KOPT-K1 (cell line): ENCODE measurements around the gene AVP.
"Not testable (repeated sequence)": the region's sequence is repeated elsewhere in the genome, so short reads cannot be mapped to it uniquely, and the experiment has no call there.

ENCODE experiments used
- H3K27ac ChIP-seq: fragments of 200-600 bp; sonication (generic); 2 replicates; pipeline ENCODE4 v1.5.1; 2016; ENCODE audit warnings: antibody characterized with exemption, mild to moderate bottlenecking, low read depth, low read length; ENCODE audit not compliant: poor library complexity, severe bottlenecking
- H3K36me3 ChIP-seq: fragments of 200-600 bp; sonication (generic); 2 replicates; pipeline ENCODE4 v1.5.1; 2017; ENCODE audit warnings: antibody characterized with exemption, mild to moderate bottlenecking, low read length, moderate library complexity; ENCODE audit not compliant: insufficient read depth
- H3K9me3 ChIP-seq: fragments of 200-600 bp; sonication (generic); 2 replicates; pipeline ENCODE4 v1.5.1; 2017; ENCODE audit warnings: antibody characterized with exemption, low read length, mild to moderate bottlenecking; ENCODE audit not compliant: insufficient read depth, poor library complexity, severe bottlenecking

The AVP gene

DNA sequence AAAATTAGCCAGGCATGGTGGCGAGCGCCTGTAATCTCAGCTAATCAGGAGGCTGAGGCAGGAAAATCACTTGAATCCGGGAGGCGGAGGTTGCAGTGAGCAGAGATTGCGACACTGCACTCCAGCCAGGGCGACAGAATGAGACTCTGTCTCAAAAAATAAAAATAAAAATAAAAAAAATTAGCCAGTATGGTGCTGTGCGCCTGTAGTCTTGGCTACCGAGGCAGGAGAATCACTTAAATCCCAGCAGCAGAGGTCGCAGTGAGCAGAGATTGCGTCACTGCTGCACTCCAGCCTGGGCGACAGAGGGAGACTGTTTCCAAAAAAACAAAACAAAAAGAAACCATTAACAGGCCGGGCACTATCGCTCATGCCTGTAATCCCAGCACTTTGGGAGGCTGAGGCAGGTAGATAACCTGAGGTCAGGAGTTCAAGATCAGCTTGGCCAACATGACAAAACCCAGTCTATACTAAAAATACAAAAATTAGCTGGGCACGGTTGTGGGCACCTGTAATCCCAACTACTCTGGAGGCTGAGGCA, 33.4 kb upstream of the AVP start:
- peaks cover 39% of the 10 kb centered on the region for H3K36me3 ChIP-seq
- H3K27ac ChIP-seq, H3K9me3 ChIP-seq: not testable (repeated sequence)

DNA sequence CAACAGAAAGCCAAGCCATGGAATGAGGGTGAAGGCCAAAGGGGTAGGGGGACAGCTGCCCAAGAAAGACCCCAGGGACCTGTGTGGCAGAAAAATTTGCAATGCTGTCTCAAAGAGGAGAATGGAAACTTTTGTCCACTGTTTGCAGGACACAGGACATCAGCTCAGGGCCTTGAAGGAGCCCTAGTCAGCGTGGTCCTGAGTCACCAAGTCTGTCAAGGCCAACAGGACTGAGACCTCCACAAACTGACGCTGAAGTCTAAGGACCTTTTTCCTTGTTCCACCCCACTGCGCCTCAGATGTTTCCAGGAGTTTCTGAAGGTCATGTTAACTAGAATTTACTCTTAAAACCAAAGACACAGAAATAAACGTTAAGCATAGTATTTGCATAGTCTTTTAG, 31.8 kb upstream of the AVP start:
- Histone ChIP-seq H3K36me3 (peaks cover 23% of the 10 kb centered on the region; the same call in 1 of the 2 replicates), H3K27ac (no peak overlapping the region), H3K9me3 (no peaks in the 10 kb centered on the region)

DNA sequence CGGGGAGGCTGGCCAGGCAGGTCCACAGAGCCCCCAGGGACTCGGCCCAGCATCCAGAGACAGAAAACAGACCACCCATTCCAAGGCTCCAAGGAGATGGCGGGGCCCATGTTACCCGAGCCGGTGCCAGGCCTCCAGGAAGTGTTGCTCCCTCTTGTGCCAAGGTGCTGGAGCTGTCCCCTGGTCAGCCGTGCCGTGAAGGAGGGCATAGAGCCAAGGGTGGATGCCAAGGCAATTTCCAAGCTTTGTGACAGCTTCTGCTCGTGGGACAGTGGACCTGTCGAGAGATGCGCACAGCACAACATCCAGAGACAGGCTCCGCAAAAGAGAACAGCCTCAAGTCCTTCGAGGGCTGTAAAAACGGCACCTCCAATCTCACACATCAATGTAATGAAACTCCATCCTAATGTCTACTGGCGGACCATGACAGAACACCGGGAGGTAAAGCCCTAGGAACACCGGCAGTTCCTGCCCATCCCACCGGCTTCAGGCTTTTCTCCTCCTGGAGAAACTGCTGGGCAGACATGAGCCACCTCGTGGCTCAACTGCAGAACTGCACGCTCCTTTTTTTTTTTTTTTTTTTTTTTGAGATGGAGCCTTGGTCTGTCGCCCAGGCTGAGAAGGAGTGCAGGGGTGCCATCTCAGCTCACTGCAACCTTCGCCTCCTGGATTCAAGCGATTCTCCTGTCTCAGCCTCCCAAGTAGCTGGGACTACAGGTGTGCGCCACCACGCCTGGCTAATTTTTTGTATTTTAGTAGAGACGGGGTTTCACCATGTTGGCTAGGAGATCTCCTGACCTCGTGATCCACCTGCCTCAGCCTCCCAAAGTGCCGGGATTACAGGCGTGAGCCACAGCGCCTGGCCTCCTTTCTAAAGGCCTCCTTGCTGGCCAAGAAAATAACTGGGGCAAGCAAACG, 30.9 kb upstream of the AVP start:
- Histone ChIP-seq H3K36me3 (peaks cover 15% of the 10 kb centered on the region), H3K27ac (no peak overlapping the region), H3K9me3 (no peaks in the 10 kb centered on the region)

DNA sequence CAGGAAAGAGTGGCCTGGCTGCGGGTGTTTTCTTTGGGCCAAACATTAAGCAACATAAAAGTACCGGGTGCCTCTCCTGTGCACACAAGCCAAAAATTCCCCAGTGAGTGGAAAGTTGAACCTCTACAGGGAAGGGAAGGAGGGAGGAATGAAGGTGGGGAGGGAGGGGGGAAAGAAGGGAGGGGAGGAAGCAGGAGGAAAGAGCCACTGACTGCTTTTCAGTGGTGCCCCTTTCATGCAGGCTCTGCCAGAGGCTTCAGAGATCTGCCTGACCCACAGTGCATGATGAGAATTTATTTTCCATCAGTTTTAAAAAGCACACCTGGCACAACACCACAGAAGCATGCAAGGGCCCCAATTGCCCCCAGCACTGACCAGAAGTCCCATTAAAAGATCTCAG, 27.5 kb upstream of the AVP start:
- no peaks in the 10 kb centered on the region for H3K9me3 ChIP-seq
- H3K36me3 ChIP-seq = peaks cover 28% of the 10 kb centered on the region
- no peak overlapping the region for H3K27ac ChIP-seq

DNA sequence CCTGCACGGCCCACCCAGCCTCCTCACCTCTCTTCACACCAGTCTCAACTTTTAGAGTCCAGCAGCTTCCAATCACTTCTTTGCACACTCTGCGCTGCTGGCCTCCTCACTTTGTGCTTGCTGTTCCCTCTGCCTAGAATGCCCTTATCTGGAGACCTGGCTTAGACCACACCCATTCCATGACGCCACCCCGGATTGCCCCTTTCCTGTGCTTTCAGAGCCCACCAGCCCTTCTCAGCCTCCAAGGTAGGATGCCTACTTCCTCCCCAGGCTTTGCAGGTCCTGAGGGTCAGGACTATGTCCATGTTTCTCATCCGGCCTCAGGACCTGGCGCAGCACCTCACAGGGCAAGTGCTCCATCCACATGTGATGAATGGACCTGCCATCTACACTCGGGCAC, 27.0 kb upstream of the AVP start:
- Histone ChIP-seq H3K36me3 (peaks cover 28% of the 10 kb centered on the region), H3K9me3 (no peaks in the 10 kb centered on the region), H3K27ac (no peak overlapping the region)

DNA sequence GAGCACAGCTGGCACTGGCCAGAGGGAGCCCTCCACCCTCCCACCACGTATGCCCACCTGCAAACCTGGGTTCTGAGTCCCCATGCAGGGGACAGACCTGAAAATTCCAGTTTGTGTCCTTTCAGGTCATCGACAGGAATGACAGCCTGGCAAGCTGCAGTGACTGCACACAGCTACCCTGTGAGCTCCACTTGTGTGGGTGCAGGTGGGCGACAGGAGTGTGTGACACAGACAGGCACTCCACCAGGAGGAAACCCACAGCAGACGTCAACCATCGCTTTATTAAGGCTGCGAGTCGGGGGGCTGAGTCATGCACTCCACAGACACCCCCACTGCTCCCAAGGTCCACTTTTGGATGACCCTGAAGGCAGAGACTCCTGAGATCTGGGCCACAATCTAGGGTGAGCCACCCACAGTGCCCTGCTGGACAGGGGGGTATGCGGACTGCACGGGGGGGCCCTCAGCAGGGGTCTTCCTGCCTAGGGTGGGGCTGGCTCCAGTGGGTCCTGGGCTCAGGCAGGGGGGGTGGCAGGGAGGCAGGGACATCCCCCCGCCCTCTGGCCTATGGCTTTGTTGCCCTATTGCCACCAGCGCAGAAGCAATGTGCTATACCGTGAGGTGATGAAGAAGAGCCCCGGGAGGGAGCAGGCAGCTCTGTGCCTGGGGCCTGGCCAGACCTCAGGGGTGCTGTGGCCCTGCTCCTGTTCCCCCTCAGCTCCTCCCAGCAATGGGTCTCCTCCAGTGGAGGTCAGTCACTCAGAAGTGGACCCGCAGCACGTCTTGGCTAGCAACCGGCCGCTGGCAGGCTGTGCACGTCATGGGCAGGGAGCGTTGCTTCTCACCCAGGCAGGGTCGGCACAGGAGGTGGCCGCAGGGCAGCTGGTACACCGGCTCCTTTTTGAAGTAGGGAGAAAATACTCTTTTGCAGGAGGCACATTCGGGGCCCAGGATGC, 25.1 kb upstream of the AVP start:
- no peak overlapping the region for H3K27ac ChIP-seq
- peaks cover 22% of the 10 kb centered on the region for H3K36me3 ChIP-seq
- H3K9me3 ChIP-seq = no peaks in the 10 kb centered on the region

DNA sequence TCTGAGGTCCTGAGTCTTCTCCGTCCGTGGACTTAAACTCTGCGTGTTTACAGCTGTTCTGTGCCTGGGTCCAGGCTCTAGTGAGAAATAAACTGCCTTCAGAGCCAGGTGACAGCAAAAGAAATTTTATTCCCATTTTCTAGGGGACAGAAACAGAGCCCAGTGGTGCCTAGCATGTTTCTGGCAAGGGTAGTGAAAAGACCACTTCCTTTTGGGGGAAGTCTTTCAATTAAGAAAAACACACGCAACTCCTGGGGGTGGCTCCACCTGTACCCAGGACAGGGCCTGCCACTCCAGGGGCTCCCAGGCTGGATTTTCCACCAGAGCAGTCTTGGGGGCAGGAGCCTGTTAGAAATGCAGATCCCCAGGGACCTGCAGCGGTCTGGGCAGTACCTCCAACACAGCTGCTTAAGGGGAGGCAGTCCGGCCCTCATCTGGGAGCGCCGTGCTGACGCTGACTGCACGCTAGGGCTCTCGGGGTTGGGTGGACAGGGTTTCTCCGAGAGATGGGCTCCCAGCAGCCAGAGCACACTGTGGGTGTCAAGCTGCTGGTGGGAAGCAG, 23.0 kb upstream of the AVP start:
- Histone ChIP-seq H3K9me3 (no peaks in the 10 kb centered on the region), H3K36me3 (peaks cover 18% of the 10 kb centered on the region), H3K27ac (no peak overlapping the region)

DNA sequence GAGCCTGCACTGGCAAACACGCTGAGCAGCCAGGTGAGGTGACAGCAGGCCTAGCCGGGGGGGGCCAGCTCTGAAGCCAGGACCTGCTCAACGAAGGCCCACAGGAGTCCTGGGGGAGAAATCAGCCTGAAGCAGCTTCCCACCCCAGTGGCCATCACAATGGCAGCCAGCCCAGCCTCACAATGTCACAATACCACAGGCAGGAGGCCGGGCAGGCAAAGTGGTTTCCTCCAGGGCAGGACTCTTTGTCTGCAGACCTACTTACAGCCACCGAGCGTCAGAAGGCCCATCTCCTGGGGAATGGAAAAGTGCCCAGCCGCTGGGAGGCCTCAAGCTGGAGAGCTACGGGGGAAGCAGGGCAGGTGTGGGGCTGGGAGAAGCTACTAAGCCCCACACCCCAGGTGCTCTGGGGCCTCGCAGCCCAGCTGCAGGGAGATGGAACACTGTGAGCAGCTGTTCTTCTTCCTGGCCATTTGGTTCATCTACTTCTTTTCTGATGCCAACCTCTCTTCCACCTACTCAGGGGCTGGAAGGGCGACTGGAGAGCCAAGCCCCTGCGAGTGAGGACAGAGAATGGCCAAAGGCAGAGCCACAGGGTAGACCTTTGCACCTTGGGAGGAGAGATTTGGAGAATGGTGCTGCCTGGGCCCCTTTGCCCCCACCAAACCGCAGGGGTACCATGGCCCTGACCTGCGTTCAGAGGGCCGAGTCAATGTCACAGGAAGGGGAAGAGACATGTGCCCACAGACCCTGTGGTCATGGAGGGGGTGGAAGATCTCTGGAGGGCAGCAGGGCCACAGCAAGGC, 22.3 kb upstream of the AVP start:
- Histone ChIP-seq H3K9me3 (no peaks in the 10 kb centered on the region), H3K27ac (no peak overlapping the region)

DNA sequence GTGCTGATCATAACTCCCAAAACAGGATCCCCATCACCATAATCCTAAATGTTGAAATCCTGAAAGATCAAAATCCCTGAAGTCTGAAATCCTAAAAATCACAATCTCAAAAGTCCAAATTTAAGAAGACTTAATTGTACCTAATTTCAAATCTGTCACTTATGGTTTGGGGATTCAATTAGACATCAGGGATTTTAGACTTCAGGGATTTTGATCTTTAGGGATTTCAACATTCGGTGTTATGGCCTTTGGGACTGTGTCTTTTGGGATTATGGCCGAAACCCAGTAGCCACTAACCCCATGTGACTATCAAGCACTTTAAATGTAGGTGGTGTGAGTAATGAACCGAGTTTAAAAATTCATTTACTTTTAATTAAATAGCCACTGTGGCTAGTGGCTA, 21.7 kb upstream of the AVP start:
- Histone ChIP-seq H3K9me3 (no peaks in the 10 kb centered on the region), H3K27ac (no peak overlapping the region), H3K36me3 (peaks cover 18% of the 10 kb centered on the region)

More for the DNA sequence above, 22.3 kb upstream of the AVP start:
- peaks cover 18% of the 10 kb centered on the region for H3K36me3 ChIP-seq

DNA sequence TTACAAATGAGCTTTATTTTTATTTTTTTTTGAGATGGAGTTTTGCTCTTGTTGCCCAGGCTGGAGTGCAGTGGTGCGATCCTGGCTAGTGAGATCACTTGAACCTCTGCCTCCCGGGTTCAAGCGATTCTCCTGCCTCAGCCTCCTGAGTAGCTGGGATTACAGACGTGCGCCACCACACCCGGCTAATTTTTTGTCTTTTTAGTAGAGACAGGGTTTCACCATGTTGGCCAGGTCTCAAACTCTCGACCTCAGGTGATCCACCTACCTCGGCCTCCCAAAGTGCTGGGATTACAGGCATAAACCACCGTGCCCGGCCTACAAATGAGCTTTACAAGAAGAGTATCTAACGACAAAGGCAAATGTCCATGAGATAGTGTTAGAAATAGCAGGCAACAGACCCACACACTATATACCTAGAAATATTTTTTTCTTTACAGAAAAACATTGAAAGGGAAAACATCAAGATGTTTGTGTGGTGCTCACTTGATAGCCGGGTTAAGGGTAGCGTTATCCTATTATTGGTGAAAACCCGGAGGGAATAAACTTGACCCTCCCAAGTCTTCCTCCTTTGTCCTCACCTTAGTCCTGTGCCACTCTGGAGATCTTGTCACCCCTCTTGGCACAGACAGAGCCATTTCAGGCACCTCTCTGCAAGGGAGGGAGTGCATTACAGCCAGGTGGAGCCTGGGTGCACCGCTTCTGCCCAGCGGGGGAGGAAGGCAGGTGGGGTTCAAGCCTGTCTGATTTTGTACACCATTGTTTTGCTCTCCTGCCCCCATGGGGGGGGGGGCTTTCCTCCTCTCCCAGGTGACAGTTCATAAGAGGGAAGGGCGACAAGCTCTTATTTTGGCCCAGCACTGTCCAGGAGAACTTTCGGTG, 21.0 kb upstream of the AVP start:
- no peaks in the 10 kb centered on the region for H3K9me3 ChIP-seq
- H3K27ac ChIP-seq = no peak overlapping the region
- peaks cover 18% of the 10 kb centered on the region for H3K36me3 ChIP-seq

DNA sequence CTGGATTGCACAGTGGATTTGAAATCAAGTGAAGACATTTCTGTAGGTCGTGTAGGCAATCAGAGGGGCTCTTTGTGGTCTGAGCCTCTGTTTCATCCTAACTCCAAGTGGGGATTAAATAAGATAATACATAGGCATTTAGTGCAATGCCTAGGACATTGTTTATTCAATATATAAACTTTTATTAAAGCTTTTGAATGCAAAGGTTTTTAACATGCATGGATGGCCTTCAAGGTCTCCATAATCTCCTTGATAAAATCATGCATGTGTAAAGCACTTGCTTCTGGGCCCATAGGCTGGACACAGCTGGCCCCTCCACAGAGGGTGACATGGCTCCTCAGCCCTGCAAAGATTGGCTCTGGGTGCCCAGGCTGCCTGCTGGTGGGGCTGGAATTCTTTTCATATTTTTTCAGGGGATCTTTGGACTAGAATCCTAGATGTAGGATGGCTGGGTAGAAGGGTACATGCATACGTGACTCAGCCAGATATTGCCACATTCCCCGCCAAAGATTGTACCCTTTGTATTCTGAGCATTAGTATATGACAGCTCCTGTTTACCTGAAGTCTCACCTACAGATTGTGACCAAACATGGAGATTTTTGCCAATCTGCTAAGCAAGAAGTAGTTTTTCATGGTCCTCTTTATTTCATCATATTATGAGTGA, 19.0 kb upstream of the AVP start:
- Histone ChIP-seq H3K27ac (no peak overlapping the region), H3K36me3 (no peaks in the 10 kb centered on the region), H3K9me3 (no peaks in the 10 kb centered on the region)

DNA sequence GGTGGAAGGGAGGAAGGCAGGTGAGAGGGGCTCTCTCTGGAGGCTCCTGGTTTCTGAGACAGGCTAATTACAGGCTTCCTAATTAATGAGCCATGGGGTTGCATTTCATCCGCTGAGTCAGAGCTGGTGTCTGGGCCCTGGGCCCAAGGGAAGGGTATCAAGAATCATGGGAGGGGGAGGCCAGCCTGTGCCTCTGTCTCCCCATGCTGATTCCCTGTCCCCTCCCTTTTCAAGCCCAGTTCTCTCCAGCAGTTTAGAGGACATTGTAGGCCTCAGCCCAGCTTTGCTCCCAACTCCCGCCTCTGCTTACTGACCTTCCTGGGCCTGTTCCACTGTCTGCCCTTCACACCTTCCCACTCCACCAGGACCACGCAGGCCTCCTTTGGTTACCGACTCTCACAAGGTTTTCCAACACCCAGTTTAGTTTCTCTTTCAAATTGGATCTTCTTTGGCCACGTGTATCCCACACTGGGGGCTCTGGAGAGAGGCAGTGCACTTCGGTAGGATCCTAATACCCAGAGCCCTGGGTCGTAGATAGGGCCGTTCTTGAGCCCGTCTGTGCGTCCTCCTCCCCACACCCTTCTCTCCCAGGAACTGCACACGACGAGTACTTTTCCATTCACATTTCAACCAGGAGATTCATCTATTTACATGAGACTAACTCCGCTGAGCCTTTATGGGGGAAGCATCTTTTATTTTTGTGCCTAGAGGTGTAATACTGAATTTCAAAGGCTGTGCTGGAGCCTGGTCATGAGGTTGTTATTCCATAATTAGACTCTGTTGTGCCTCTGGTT, 18.2 kb upstream of the AVP start:
- H3K27ac ChIP-seq = no peak overlapping the region
- H3K36me3 ChIP-seq = no peaks in the 10 kb centered on the region
- H3K9me3 ChIP-seq = no peaks in the 10 kb centered on the region
